ENCODE results near the gene PPP1R9A. TPM values are rescaled to one million over a fixed set of nuclear protein-coding genes. Genes with fewer than 3 reads are reported as not detected.

Gene PPP1R9A
- total and polyA plus RNA-seq, 2 donors from 2014 or later: 2.6 to 25.7 TPM

- Histone ChIP-seq H3K4me1 (ENCODE audit: control insufficient read depth in 2 of 3, insufficient read depth in 2 of 3, low read depth in 1 of 3, low read length in 3 of 3) (no peaks in the 10 kb centered on the region), H3K4me3 (ENCODE audit: low read length in 3 of 3) (no peak overlapping the region), H3K9ac (ENCODE audit: low read length in 3 of 3) (no peak overlapping the region), H3K27me3 (ENCODE audit: control insufficient read depth, insufficient read depth, low read length) (no peaks in the 10 kb centered on the region), H3K36me3 (ENCODE audit: control insufficient read depth in 2 of 3, insufficient read depth in 3 of 3, low read length in 3 of 3) (no peaks in the 10 kb centered on the region), H3K9me3 (ENCODE audit: control insufficient read depth in 2 of 3, insufficient read depth in 1 of 3, low read length in 3 of 3) (no peaks in the 10 kb centered on the region), H3K27ac (ENCODE audit: low read depth in 2 of 2, low read length in 2 of 2) (no peak overlapping the region)
- FAIRE-seq: no peak
- TF ChIP-seq CTCF (IDR thresholded peaks at IDR 0.05; ENCODE audit: borderline replicate concordance, extremely low read depth, insufficient read depth): no peak
- intact Hi-C loops (cut with DNase I): no loop called here
- no peak for DNase-seq
These were observed 133.6 kb downstream of the PPP1R9A start for GRCh38 chr7:95041031-95041430.

GRCh38 chr7:95045236-95045923, 138.0 kb downstream of the PPP1R9A start:
- Histone ChIP-seq H3K4me1 (ENCODE audit: control insufficient read depth in 2 of 3, insufficient read depth in 2 of 3, low read depth in 1 of 3, low read length in 3 of 3) (no peaks in the 10 kb centered on the region), H3K27me3 (ENCODE audit: control insufficient read depth, insufficient read depth, low read length) (no peaks in the 10 kb centered on the region), H3K4me3 (ENCODE audit: low read length in 3 of 3) (no peak overlapping the region), H3K36me3 (ENCODE audit: control insufficient read depth in 2 of 3, insufficient read depth in 3 of 3, low read length in 3 of 3) (no peaks in the 10 kb centered on the region), H3K27ac (ENCODE audit: low read depth in 2 of 2, low read length in 2 of 2) (no peak overlapping the region), H3K9ac (ENCODE audit: low read length in 3 of 3) (no peak overlapping the region), H3K9me3 (ENCODE audit: control insufficient read depth in 2 of 3, insufficient read depth in 1 of 3, low read length in 3 of 3) (no peaks in the 10 kb centered on the region)
- DNase-seq (no peak), FAIRE-seq (no peak)
- TF ChIP-seq CTCF (IDR thresholded peaks at IDR 0.05; ENCODE audit: borderline replicate concordance, extremely low read depth, insufficient read depth): peak; percentile 41
- intact Hi-C loops (cut with DNase I): no loop called here

- FAIRE-seq (no peak), DNase-seq (no peak)
These were observed 139.3 kb downstream of the PPP1R9A start for GRCh38 chr7:95046494-95047240.

More at GRCh38 chr7:95046494-95047240, 139.3 kb downstream of the PPP1R9A start:
- no peak overlapping the region for H3K27ac ChIP-seq (ENCODE audit: low read depth in 2 of 2, low read length in 2 of 2)
- TF ChIP-seq CTCF (IDR thresholded peaks at IDR 0.05; ENCODE audit: borderline replicate concordance, extremely low read depth, insufficient read depth): no peak
- H3K36me3 ChIP-seq (ENCODE audit: control insufficient read depth in 2 of 3, insufficient read depth in 3 of 3, low read length in 3 of 3): no peaks in the 10 kb centered on the region
- H3K9ac ChIP-seq (ENCODE audit: low read length in 3 of 3): no peak overlapping the region
- no peaks in the 10 kb centered on the region for H3K27me3 ChIP-seq (ENCODE audit: control insufficient read depth, insufficient read depth, low read length)
- intact Hi-C loops (cut with DNase I): no loop called here
- no peak overlapping the region for H3K4me3 ChIP-seq (ENCODE audit: low read length in 3 of 3)
- H3K9me3 ChIP-seq (ENCODE audit: control insufficient read depth in 2 of 3, insufficient read depth in 1 of 3, low read length in 3 of 3): no peaks in the 10 kb centered on the region
- H3K4me1 ChIP-seq (ENCODE audit: control insufficient read depth in 2 of 3, insufficient read depth in 2 of 3, low read depth in 1 of 3, low read length in 3 of 3): no peaks in the 10 kb centered on the region
